IMR-90 (cell line): Measurements from ENCODE around the gene MX1. TPM values are rescaled to one million over a fixed set of nuclear protein-coding genes. Genes with fewer than 3 reads are reported as not detected.

Experiments
- ATAC-seq: fragments of 200-7000 bp; cut with Tn5 transposase; 2 replicates; pipeline ENCODE4 v1.9.1; 2020; ENCODE audit warnings: low read depth, mild to moderate bottlenecking, moderate library complexity
- BruUV-seq: library from RNA; stranded (reverse); fragments of 400-500 nt; replicated peaks from 2 replicates; lab custom pipeline; 2021; lab: Mats Ljungman, UMichigan
- CTCF ChIA-PET: fragments of 300-600 bp; formaldehyde crosslinking; extraction: SDS; loops from one replicate; lab custom pipeline; 2021; ENCODE audit warnings: antibody characterized with exemption; lab: Yijun Ruan, JAX
- POLR2A ChIA-PET: fragments of 300-600 bp; sonication (Branson Sonifier 250); formaldehyde crosslinking; loops from one replicate; lab custom pipeline; 2022; ENCODE audit warnings: antibody characterized with exemption; ENCODE audit not compliant: unreplicated experiment; lab: Charles Lee
- DNase-seq: peaks from one replicate; pipeline ENCODE4 v3.0.0; 2013
- H2AFZ ChIP-seq: replicated peaks from 2 replicates; pipeline ENCODE3; 2013; ENCODE audit warnings: low read length, mild to moderate bottlenecking; ENCODE audit not compliant: poor library complexity
- H2AK5ac ChIP-seq: 2 replicates; pipeline ENCODE4 v1.6.1; 2013; ENCODE audit warnings: low read depth, low read length, inconsistent platforms
- H2AK9ac ChIP-seq: replicated peaks from 2 replicates; pipeline ENCODE3; 2013; ENCODE audit warnings: mild to moderate bottlenecking, low read depth, low read length, moderate library complexity; ENCODE audit not compliant: poor library complexity
- H2BK120ac ChIP-seq: 2 replicates; pipeline ENCODE4 v1.6.1; 2013; ENCODE audit warnings: low read depth, low read length, inconsistent platforms
- H2BK15ac ChIP-seq: 3 replicates; pipeline ENCODE4 v1.6.1; 2013; ENCODE audit warnings: low read depth, low read length, inconsistent platforms
- H2BK20ac ChIP-seq: 2 replicates; pipeline ENCODE4 v1.6.1; 2013; ENCODE audit warnings: low read depth, mild to moderate bottlenecking, inconsistent platforms, low read length, moderate library complexity
- H2BK5ac ChIP-seq: 2 replicates; pipeline ENCODE4 v1.6.1; 2013; ENCODE audit warnings: mild to moderate bottlenecking, low read depth, low read length, inconsistent platforms; ENCODE audit not compliant: poor library complexity, severe bottlenecking
- H3K14ac ChIP-seq: replicated peaks from 2 replicates; pipeline ENCODE4 v1.6.1; 2013; ENCODE audit warnings: low read depth, low read length, inconsistent platforms
- H3K18ac ChIP-seq: 2 replicates; pipeline ENCODE4 v1.6.1; 2013; ENCODE audit warnings: low read depth, low read length, control low read depth
- H3K23ac ChIP-seq: 2 replicates; pipeline ENCODE4 v1.6.1; 2013; ENCODE audit warnings: low read depth, low read length, inconsistent platforms
- H3K27ac ChIP-seq: 2 replicates; pipeline ENCODE4 v1.5.1; 2013; ENCODE audit warnings: mild to moderate bottlenecking, control low read depth, low read length; ENCODE audit not compliant: insufficient read depth
- H3K27me3 ChIP-seq: 2 replicates; pipeline ENCODE4 v1.6.1; 2013; ENCODE audit warnings: low read length; ENCODE audit not compliant: control insufficient read depth, insufficient read depth
- H3K36me3 ChIP-seq: 2 replicates; pipeline ENCODE4 v1.6.1; 2013; ENCODE audit warnings: low read length, mixed read lengths; ENCODE audit not compliant: control insufficient read depth, insufficient read depth
- H3K4ac ChIP-seq: 2 replicates; pipeline ENCODE4 v1.6.1; 2013; ENCODE audit warnings: low read depth, low read length, inconsistent platforms
- H3K4me1 ChIP-seq: 2 replicates; pipeline ENCODE4 v1.6.1; 2013; ENCODE audit warnings: low read length, mixed read lengths; ENCODE audit not compliant: control insufficient read depth, insufficient read depth
- H3K4me2 ChIP-seq: 2 replicates; pipeline ENCODE4 v1.6.1; 2013; ENCODE audit warnings: low read depth, mild to moderate bottlenecking, control low read depth, low read length, moderate library complexity
- H3K4me3 ChIP-seq: 2 replicates; pipeline ENCODE4 v1.5.1; 2013; ENCODE audit warnings: low read depth, mild to moderate bottlenecking, control low read depth, low read length, moderate library complexity; ENCODE audit not compliant: insufficient read depth
- H3K56ac ChIP-seq: 2 replicates; pipeline ENCODE4 v1.6.1; 2013; ENCODE audit warnings: low read length, inconsistent platforms; ENCODE audit not compliant: insufficient read depth; ENCODE audit errors: extremely low read depth
- H3K79me1 ChIP-seq, 2 experiments: 2 replicates each; pipeline ENCODE4 v1.6.1; 2013; ENCODE audit warnings: low read length in 2 of 2, inconsistent platforms in 1 of 2, low read depth in 1 of 2
- H3K9ac ChIP-seq: 2 replicates; pipeline ENCODE4 v1.6.1; 2013; ENCODE audit warnings: low read depth, low read length, control low read depth
- H3K9me1 ChIP-seq: 2 replicates; pipeline ENCODE4 v1.6.1; 2013; ENCODE audit warnings: low read length, inconsistent platforms; ENCODE audit not compliant: insufficient read depth
- H3K9me3 ChIP-seq: 2 replicates; pipeline ENCODE4 v1.6.1; 2013; ENCODE audit warnings: low read length; ENCODE audit not compliant: control insufficient read depth, insufficient read depth
- H4K20me1 ChIP-seq: 2 replicates; pipeline ENCODE4 v1.6.1; 2013; ENCODE audit warnings: low read length, inconsistent platforms; ENCODE audit not compliant: insufficient read depth
- H4K5ac ChIP-seq: 2 replicates; pipeline ENCODE4 v1.6.1; 2013; ENCODE audit warnings: mild to moderate bottlenecking, low read depth, low read length, control low read depth
- H4K8ac ChIP-seq, 2 experiments: 2 replicates each; pipeline ENCODE4 v1.6.1; 2013; ENCODE audit warnings: low read depth in 2 of 2, low read length in 2 of 2, control low read depth in 1 of 2, inconsistent platforms in 1 of 2
- H4K91ac ChIP-seq: 2 replicates; pipeline ENCODE4 v1.6.1; 2013; ENCODE audit warnings: low read depth, low read length, inconsistent platforms; ENCODE audit not compliant: insufficient read depth
- BHLHE40 ChIP-seq: fragments of 150-350 bp; IDR thresholded peaks from 2 replicates; pipeline ENCODE4 v1.6.1; 2016; ENCODE audit warnings: mild to moderate bottlenecking, low read depth, low read length
- CEBPB ChIP-seq: IDR thresholded peaks from 2 replicates; pipeline ENCODE4 v1.6.1; 2012; ENCODE audit warnings: low read depth, low read length, improper control_type of control experiment
- ELK1 ChIP-seq: fragments of 150-350 bp; IDR thresholded peaks from 2 replicates; pipeline ENCODE4 v1.6.1; 2016; ENCODE audit warnings: low read depth, mild to moderate bottlenecking, low read length, moderate library complexity, borderline replicate concordance
- MAFK ChIP-seq: IDR thresholded peaks from 2 replicates; pipeline ENCODE4 v1.6.1; 2012; ENCODE audit warnings: low read depth, low read length, improper control_type of control experiment
- RCOR1 ChIP-seq: IDR thresholded peaks from 2 replicates; pipeline ENCODE4 v1.6.1; 2012; ENCODE audit warnings: mild to moderate bottlenecking, low read length, improper control_type of control experiment; ENCODE audit not compliant: insufficient replicate concordance
- SMC3 ChIP-seq: fragments of 150-350 bp; IDR thresholded peaks from 2 replicates; pipeline ENCODE4 v1.6.1; 2016; ENCODE audit warnings: low read depth, mild to moderate bottlenecking, antibody characterized with exemption, low read length, moderate library complexity
- WGBS, 2 experiments: methylation state at CpG; one replicate each; pipeline versions ENCODE4 v1.1.5 to v1.1.7; 2013; ENCODE audit warnings: missing lambda C conversion rate in 2 of 2; ENCODE audit not compliant: insufficient read length in 1 of 2; ENCODE audit errors: extremely low coverage in 2 of 2; 5-methylcytosine and 5-hydroxymethylcytosine counted together
- dilution Hi-C: fragments of 300-500 bp; cut with HindIII; formaldehyde crosslinking; loops from one replicate; pipeline ENCODE4 v1.14.3; 2018; ENCODE audit warnings: low sequenced_read_pairs; ENCODE audit not compliant: unreplicated experiment
- in situ Hi-C: fragments of 300-500 bp; cut with MboI; formaldehyde crosslinking; loops from 3 replicates; pipeline ENCODE4 v1.14.3; 2019; ENCODE audit warnings: low sequenced_read_pairs, inconsistent platforms, mixed read lengths
- intact Hi-C: fragments of 100-400 bp; cut with micrococcal nuclease; formaldehyde crosslinking; loops from 2 replicates; pipeline ENCODE4 v1.10.0; 2022
- polyA plus RNA-seq, 3 experiments: library from polyadenylated mRNA; depleted of rRNA; stranded (reverse); fragments of >200 nt; gene quantifications; 2 replicates each; pipeline ENCODE4 v1.2.3, GENCODE V29; 2012; ENCODE audit warnings: low replicate concordance in 1 of 3
- total RNA-seq: library from RNA; depleted of rRNA; stranded (reverse); fragments of >200 nt; gene quantifications from 2 replicates; pipeline ENCODE4 v1.2.3, GENCODE V29; 2012
- TF ChIP-seq, protein P1 (sequence below): fragments of 150-350 bp; IDR thresholded peaks from 2 replicates; pipeline ENCODE4 v1.6.1; 2017; ENCODE audit warnings: mild to moderate bottlenecking, antibody characterized with exemption, low read length, low read depth

Gene MX1
- total and polyA plus RNA-seq, 2 of the 4 experiments (the other 2 are of a cell fraction), result 1.0 to 2.5 TPM

- Histone ChIP-seq H3K9me3 (no peaks in the 10 kb centered on the region), H2BK5ac (no peak overlapping the region), H2BK15ac (no peak overlapping the region), H3K14ac (no peak overlapping the region), H2AFZ (no peak overlapping the region), H3K27me3 (no peaks in the 10 kb centered on the region), H3K56ac (no peak overlapping the region), H3K79me1 (no peaks in the 10 kb centered on the region), H2BK20ac (no peak overlapping the region), H2AK9ac (no peak overlapping the region), H3K23ac (no peak overlapping the region), H2AK5ac (no peak overlapping the region), H3K4me1 (peaks cover 4% of the 10 kb centered on the region; the same call in 1 of the 2 replicates), H4K20me1 (no peaks in the 10 kb centered on the region), H4K91ac (no peak overlapping the region), H3K9ac (no peak overlapping the region), H3K27ac (no peak overlapping the region), H2BK120ac (no peak overlapping the region), H3K4ac (no peak overlapping the region), H3K4me2 (no peak overlapping the region), H3K4me3 (no peak overlapping the region), H3K36me3 (no peaks in the 10 kb centered on the region), H3K18ac (no peak overlapping the region), H4K5ac (no peak overlapping the region), H3K9me1 (no peaks in the 10 kb centered on the region), H4K8ac (no peak overlapping the region)
- intact Hi-C loops, result no loop called here
- ATAC-seq (no peak), DNase-seq (no peak)
- POLR2A ChIA-PET, result no interaction called here
- 89% methylated on average over 1 of the region's 6 CpGs; no CpG with 5 or more reads in 1 of the 2 experiments for WGBS, 2 experiments
- dilution Hi-C loops, result no loop called here
- CTCF ChIA-PET, result interaction anchor here (0.6 kb wide), 1 partner anchor 284 kb away, joined by 3 read pairs; no protein-coding TSS in a partner anchor
- no peak for TF ChIP-seq ELK1
- no peak for TF ChIP-seq CEBPB
- TF ChIP-seq RCOR1, result no peak
- TF ChIP-seq BHLHE40, result no peak
- no peak for TF ChIP-seq SMC3
- TF ChIP-seq, protein P1, sequence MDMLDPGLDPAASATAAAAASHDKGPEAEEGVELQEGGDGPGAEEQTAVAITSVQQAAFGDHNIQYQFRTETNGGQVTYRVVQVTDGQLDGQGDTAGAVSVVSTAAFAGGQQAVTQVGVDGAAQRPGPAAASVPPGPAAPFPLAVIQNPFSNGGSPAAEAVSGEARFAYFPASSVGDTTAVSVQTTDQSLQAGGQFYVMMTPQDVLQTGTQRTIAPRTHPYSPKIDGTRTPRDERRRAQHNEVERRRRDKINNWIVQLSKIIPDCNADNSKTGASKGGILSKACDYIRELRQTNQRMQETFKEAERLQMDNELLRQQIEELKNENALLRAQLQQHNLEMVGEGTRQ, result no peak
- no peak for TF ChIP-seq MAFK
- BruUV-seq, result no TSS peak
- in situ Hi-C loops, result no loop called here
Measured at GRCh38 chr21:41482980-41483379, 56.9 kb downstream of the MX1 start.
